Liver (tissue), 3 donors: ENCODE measurements around the gene CDH4.

ENCODE experiments used
- ATF3 ChIP-seq: IDR thresholded peaks from 2 replicates; pipeline ENCODE4 v1.6.1; 2016; ENCODE audit warnings: antibody characterized with exemption
- CTCF ChIP-seq: fragments of 150-350 bp; IDR thresholded peaks from 2 replicates; pipeline ENCODE4 v1.5.1; 2017; ENCODE audit warnings: improper control_type of control experiment, low read depth, low read length; ENCODE audit not compliant: missing input control
- EGR1 ChIP-seq, 2 donors: IDR thresholded peaks; 2 replicates each; pipeline ENCODE4 v1.6.1; 2016 to 2018; ENCODE audit warnings: antibody characterized with exemption in 2 of 2, low read depth in 2 of 2
- FOXA2 ChIP-seq: IDR thresholded peaks from 2 replicates; pipeline ENCODE4 v1.6.1; 2016; ENCODE audit warnings: antibody characterized with exemption
- GABPA ChIP-seq, 2 donors: IDR thresholded peaks in 1 of 2; conservative IDR thresholded peaks in 1 of 2; 2 replicates each; pipeline ENCODE4 v1.6.1; 2016; ENCODE audit warnings: antibody characterized with exemption in 2 of 2, mild to moderate bottlenecking in 1 of 2, moderate library complexity in 1 of 2
- HNF4G ChIP-seq: IDR thresholded peaks from 2 replicates; pipeline ENCODE4 v1.6.1; 2016; ENCODE audit warnings: antibody characterized with exemption
- MAX ChIP-seq: IDR thresholded peaks from 2 replicates; pipeline ENCODE4 v1.6.1; 2016; ENCODE audit warnings: antibody characterized with exemption
- NR2F2 ChIP-seq: IDR thresholded peaks from 2 replicates; pipeline ENCODE4 v1.6.1; 2016; ENCODE audit warnings: antibody characterized with exemption
- RAD21 ChIP-seq, 2 donors: IDR thresholded peaks; 2 replicates each; pipeline ENCODE4 v1.6.1; 2016; ENCODE audit warnings: antibody characterized with exemption in 2 of 2, mild to moderate bottlenecking in 2 of 2
- REST ChIP-seq: IDR thresholded peaks from 2 replicates; pipeline ENCODE4 v1.6.1; 2016; ENCODE audit warnings: antibody characterized with exemption, mild to moderate bottlenecking
- TAF1 ChIP-seq: conservative IDR thresholded peaks from 2 replicates; pipeline ENCODE4 v1.6.1; 2016; ENCODE audit warnings: antibody characterized with exemption, mild to moderate bottlenecking
- YY1 ChIP-seq: IDR thresholded peaks from 2 replicates; pipeline ENCODE4 v1.6.1; 2016; ENCODE audit warnings: antibody characterized with exemption, mild to moderate bottlenecking
- ZBTB33 ChIP-seq: IDR thresholded peaks from 2 replicates; pipeline ENCODE4 v1.6.1; 2016; ENCODE audit warnings: antibody characterized with exemption
- donor health status: healthy.
- donor health status: healthy.

- TF ChIP-seq CTCF (no peak), TAF1 (no peak), REST (no peak), FOXA2 (no peak), GABPA (IDR thresholded peaks at IDR 0.05 in 1 of 2, conservative IDR thresholded peaks at IDR 0.05 in 1 of 2) (no peak), NR2F2 (no peak), ATF3 (no peak), YY1 (no peak), MAX (no peak), ZBTB33 (no peak), RAD21 (IDR thresholded peaks at IDR 0.05) (no peak), HNF4G (no peak), EGR1 (IDR thresholded peaks at IDR 0.05; ENCODE audit: low read depth in 2 of 2) (no peak)
These were observed 51.2 kb downstream of the CDH4 start for GRCh38 chr20:61303217-61303616.
